HFF-Myc (cell line): ENCODE results near the gene PRSS1.
"Not testable (repeated sequence)": the region's sequence is repeated elsewhere in the genome, so short reads cannot be mapped to it uniquely, and the experiment has no call there.

ENCODE experiments used
- DNase-seq: peaks from one replicate; pipeline ENCODE4 v3.0.0-alpha.2; 2011; ENCODE audit warnings: low read depth; ENCODE audit errors: extremely low read depth
- H3K4me3 ChIP-seq: replicated peaks from 2 replicates; pipeline ENCODE4 v1.5.1; 2011; ENCODE audit warnings: low read depth, mild to moderate bottlenecking, control low read depth, low read length
- TF ChIP-seq, protein P1 (sequence below): IDR thresholded peaks from 2 replicates; pipeline ENCODE4 v1.5.1; 2012; ENCODE audit warnings: mild to moderate bottlenecking, low read depth, low read length, control low read depth; ENCODE audit errors: missing control alignments

PRSS1 gene

DNA sequence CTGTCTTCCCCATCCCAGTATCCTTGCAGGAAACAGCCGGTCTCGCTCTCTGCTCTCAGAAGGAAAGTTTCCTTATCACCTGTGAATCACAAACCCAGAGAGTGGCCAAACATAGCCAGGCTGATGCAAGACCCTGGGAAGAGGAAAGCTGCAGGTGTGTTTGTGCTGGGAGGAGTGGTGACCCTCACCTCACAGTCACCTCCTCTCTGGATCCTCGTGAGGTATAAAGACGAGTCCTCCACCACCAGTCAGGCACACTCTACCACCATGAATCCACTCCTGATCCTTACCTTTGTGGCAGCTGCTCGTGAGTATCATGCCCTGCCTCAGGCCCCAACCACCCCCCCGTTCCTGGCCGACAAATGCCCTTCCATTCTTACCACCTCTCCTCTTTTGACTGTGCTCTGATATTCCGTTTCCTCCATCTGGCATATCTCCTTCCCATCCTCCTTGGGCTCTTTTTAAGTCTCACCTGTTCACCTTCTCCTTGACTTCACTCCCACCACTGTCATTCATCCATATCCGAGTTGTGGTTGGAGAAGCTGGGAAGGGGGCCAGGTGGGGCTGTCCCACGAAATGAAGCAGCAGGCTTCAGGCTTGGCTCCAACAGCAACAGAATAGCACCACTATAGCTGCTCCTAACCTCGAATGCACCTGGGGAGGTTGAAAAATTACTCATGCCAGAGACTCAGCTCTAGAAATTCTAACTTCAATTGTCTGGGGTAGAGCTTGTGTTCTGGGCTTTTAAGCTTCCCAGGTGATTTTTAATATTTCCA is at the start of gene PRSS1:
Gene PRSS1, plus strand, starts transcription at position 255 of the 776 bp plus-strand sequence. Its CDS starts 13 bp downstream, at position 268.
- no peak for DNase-seq
- no peak within 1 kb of the TSS for H3K4me3 ChIP-seq
- TF ChIP-seq, protein P1, sequence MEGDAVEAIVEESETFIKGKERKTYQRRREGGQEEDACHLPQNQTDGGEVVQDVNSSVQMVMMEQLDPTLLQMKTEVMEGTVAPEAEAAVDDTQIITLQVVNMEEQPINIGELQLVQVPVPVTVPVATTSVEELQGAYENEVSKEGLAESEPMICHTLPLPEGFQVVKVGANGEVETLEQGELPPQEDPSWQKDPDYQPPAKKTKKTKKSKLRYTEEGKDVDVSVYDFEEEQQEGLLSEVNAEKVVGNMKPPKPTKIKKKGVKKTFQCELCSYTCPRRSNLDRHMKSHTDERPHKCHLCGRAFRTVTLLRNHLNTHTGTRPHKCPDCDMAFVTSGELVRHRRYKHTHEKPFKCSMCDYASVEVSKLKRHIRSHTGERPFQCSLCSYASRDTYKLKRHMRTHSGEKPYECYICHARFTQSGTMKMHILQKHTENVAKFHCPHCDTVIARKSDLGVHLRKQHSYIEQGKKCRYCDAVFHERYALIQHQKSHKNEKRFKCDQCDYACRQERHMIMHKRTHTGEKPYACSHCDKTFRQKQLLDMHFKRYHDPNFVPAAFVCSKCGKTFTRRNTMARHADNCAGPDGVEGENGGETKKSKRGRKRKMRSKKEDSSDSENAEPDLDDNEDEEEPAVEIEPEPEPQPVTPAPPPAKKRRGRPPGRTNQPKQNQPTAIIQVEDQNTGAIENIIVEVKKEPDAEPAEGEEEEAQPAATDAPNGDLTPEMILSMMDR = no peak

DNA sequence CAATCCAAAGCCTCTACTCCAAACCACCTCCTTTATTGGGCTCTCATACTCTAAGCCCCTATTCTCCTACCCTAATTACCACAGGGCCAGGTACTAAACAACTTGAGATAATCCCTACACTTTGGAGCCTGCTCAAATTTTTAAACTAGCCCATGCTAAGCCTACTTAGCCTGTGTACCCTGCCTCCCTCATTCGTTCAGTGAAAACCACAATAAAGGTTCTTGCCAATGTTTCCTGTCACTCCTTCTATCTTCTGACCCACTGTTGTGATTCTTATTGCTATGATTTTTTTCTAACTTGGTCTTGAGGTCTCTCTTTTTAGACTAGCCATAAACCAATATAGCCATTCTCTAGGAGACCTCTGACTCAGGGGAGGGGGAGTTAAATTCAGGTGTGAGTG is 48.3 kb upstream of the PRSS1 start:
- DNase-seq, H3K4me3 ChIP-seq: not testable (repeated sequence)

DNA sequence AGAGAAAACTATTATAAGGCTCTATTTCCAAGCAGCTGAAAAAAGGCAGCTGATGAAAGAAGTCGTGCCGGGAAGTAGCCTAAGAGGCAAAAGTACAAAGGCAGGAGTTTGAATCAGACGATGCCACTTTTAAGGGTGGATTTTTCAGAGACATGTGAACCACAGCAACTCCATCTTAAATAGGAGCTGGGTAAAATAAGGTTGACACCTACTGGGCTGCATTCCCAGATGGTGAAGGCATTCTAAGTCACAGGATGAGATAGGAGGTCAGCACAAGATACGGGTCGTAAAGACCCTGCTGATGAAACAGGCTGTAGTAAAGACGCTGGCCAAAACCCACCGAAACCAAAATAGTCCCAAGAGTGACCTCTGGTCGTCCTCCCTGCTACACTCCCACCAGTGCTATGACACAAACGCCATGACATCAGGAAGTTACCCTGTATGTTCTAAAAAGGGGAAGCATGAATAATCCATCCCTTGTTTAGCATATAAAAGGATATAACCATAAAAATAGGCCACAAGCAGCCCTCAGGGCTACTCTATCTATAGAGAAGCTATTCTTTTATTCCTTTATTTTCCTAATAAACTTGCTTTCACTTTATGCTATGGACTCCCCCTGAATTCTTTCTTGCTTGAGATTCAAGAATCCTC is 45.5 kb upstream of the PRSS1 start:
- DNase-seq = no peak
- H3K4me3 ChIP-seq = no peak overlapping the region
- TF ChIP-seq, protein P1 = no peak

DNA sequence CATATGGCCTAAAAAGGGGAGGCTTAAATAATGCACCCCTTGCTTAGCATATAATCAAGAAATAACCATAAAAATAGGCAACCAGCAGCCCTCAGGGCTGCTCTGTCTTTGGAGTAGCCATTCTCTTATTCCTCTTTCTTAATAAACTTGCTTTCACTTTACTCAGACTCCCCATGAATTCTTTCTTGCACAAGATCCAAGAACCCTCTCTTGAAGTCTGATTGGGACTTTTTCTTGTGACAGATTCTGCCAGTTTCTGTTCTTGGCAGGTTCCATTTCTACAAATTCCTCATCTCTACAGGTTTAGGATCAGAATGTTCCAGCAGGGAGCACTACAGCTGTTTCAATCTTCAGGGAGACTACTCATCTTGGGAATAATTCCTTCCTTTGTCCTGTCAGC is 40.5 kb upstream of the PRSS1 start:
- DNase-seq, H3K4me3 ChIP-seq: not testable (repeated sequence)

DNA sequence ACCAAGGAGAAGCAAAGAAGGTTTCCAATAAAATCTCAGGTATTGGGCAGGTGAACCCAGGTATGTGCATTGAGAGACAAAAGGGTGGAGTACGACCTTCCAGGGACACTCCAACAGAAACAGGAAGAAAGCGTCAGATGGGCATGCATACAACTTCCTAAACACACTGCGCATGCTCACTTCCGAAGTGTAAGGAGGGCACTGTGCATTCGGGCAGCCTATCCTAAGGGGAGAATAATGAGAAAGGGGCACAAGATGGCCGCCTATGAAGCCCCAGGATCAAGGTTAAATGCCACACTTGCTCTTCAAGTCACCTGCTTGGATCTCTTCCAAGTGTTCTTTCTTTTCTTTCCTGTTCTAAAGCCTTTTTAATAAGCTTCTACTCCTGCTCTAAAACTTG is 39.4 kb upstream of the PRSS1 start:
- H3K4me3 ChIP-seq = no peak overlapping the region
- TF ChIP-seq, protein P1 = no peak
- no peak for DNase-seq

DNA sequence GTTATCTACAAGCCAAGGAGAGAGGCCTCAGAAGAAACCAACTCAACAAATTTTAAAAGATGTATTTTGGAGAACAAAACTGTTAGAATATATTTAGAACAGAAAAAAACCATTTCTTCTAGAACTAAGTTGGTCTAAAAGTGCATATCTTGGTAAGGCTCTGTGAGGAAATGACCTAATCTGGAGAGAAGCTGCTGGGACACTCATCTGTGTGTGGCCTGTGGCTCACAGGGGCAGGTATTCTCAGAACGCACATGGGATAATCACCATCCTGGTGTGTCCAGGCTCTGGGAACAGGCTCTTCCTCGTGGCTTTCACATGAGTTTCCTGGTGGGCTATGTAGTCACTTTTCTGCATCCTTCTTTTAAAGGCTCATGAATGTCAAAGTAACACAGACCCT is 38.1 kb upstream of the PRSS1 start:
- H3K4me3 ChIP-seq = no peak overlapping the region

DNA sequence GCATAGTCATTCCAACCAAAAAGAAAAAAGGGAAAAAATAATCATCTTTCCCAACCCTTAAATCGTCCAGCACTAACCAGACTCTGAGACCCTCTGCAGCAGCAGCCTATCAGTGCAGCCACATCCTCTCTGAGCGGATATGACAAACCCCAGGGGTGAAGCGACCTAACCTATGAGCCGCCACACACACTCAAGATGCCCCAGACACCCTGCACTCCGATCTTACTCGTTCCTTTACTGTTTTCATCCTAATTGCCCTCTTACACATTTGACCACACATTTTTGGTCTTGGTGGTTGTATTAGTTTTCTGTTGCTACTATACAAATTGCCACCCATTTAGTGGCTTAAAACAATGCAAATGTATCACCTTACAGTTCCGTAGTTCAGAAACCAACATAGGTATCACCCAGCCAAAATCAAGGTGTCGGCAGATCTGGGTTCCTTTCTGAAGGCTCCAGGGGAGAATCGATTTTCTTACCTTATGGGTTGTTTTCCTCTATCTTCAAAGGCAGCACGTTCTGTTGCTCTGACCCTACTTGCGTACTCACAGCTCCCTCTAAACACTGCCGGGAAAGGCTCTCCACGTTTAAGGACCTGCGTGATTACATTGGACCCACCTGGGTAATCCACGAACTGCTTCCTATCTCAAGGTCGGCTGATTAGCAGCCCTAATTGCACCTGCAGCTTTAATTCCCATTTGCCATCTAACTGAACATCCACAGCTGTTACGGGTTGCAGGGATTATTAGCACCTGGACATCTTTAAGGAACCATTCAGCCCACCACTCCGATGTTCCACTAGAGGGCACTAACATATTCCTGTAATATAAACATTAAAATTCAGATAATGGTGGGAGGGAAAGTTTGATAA is 37.3 kb upstream of the PRSS1 start:
- TF ChIP-seq, protein P1 = peak; percentile 72
- no peak overlapping the region for H3K4me3 ChIP-seq
- DNase-seq = peak; percentile 15

More for the DNA sequence above, 38.1 kb upstream of the PRSS1 start:
- DNase-seq = no peak
- TF ChIP-seq, protein P1 = no peak
